ENCODE data around the gene CSMD2.

Gene CSMD2

DNA sequence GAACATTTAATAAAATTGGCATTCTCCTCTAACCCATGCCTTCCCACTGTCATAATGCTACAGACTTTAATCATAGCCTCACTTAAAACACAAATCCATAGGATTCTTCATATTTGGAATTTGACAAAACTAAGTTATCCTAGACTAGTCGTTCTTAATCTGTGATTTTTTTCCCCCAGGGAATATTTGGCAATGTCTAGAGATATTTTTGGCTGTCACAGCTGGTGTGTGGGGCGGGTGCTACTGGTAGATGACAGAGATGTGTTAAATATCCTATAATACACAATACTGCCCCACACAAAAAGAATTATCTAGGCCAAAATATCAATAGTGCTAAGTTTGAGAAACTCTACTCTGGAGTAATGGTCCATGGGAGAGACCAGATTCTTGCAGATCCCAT, 396.9 kb downstream of the CSMD2 start:
- no peak for DNase-seq (ENCODE audit: low read depth in 1 of 2, low spot score in 1 of 2)

DNA sequence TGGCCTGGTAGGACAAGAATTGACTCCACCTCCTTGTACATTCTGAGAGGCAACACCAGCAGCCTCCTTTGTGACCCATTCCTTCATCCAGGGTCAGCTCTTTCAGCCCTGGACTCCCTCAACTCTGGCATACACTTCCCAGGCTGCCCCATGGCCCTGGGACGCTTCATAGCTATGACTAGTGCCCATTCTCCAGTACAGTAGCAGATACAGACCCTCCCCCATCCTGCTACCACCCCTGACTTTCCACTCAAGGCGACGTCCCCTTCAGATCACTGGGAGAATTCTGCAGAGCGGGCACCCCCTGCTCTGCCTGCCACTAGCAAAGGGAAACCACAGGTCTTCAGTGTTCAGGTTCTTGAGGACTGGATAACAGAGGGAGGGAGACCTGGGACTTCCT, 400.9 kb downstream of the CSMD2 start:
- DNase-seq (ENCODE audit: low read depth in 1 of 2, low spot score in 1 of 2): no peak

DNA sequence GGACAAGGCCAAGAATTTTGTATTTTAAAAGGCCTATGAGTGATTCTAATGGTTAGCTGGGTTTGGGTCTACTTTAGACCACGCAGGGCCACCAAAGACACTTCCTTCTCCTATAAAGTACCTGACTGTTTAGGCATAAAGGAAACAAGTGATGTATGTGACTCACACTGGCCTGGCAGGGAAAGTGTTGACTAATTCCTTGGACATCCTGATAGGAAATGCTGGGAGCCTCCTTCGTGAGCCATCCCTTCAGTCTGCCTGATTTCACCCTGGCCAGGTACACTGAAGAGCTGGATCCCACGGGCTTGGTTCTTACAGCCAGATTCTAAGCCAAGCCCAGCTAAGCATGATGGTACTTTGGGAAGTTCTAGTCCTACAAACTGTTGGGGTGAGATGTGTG, 401.6 kb downstream of the CSMD2 start:
- DNase-seq (ENCODE audit: low read depth in 1 of 2, low spot score in 1 of 2): no peak

DNA sequence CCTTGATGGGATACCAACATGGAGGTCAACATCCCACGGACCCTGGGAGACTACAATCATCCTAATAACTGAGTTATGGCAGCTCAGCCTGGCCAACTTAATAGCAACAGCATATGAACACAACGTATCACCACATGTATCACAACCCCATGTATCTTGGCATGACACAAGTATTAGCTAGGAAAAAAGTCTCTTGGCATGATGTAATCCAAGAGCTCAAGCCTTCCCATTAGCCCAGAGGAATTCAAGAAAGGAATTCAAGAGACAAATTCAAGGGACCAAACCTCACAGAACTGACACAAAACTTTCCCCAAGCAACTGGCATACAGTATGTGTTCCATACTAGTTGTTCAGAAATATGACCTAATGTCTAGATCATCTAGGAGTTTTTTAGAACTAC, 402.1 kb downstream of the CSMD2 start:
- DNase-seq (ENCODE audit: low read depth in 1 of 2, low spot score in 1 of 2): no peak

DNA sequence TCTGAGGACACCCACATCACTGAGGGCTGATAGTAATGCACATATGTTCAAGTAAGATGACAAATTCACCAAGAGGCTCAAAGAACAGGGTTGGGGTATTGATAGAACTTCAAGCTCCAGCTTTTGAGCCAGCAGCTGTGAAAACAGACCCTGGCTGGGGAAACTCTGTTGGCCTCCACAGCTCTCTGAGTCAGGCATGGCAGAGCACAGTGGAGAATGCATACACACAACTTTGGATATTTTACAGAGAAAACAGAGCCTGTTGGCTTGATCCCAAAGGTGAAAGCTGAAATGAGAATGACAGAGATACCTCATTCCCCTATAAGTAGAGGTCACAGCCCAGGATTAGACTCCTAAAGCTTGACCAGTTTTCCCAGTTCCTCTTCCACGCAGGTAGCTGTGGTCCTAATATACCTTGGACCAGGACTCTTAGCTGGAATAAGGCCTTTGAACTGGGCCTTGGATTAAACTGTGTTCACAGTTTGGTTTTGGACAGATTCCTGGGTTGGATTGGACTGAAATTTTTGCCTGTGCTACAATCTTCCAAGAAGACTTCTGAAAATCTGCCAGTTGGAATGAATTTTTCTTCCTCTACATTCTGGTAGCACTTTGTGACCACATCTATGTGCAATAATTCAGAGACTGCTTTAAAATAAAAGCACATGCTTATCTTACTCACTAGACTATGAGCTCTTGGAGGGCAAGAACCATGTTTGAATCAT, 402.8 kb downstream of the CSMD2 start:
- no peak for DNase-seq (ENCODE audit: low read depth in 1 of 2, low spot score in 1 of 2)

DNA sequence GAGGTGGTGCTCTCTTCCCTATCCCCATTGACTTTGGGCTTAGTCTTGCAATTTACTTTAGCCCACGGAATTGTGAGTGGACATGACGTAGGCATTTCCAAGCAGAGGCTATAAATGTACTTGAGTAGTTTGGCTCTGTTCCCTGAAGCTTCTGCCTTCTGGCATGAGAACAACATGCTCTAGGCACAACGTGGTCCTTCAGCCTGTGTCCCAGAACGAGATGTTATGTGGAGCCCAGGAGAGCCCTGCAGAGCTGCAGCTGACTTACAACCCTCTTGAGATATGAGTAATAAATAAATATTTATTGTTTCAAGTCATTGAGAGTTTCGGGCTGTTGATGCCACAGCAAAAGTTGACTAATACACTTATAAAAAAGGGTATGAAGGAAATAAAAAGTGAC, 406.3 kb downstream of the CSMD2 start:
- DNase-seq (ENCODE audit: low read depth in 1 of 2, low spot score in 1 of 2): no peak

DNA sequence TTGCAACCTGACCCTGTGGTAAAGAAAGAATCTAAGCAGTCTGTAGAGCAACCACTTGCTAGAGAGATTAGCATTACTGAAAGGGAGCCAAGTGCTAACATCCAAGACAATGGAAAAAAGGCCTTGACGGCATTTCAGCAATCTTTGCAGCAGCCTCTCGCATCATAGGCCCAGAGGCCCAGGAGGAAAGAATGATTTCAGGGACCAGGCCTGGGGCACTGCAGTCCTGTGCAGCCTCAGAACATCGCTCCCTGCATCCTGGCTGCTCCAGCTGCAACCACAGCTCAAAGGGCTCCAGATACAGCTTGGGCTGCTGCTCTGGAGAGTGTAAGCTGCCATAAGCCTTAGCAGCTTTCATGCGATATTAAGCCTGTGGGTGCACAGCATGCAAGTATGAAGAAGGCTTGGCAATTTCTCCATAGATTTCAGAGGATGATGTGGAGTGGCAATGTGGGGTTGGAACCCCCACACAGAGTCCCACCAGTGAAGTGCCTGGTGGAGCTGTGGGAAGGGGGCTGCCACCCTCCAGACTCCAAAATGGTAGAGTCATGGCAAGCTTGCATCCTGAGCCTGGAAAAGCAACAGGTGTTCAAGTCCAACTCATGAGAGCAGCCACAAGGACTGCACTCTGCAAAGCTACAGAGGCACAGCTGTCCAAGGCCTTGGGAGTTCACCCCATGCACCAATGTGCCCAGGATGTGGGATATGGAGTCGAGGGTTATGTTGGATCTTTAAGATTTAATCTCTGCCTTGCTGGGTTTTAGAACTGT, 411.8 kb downstream of the CSMD2 start:
- no peak for DNase-seq (ENCODE audit: low read depth in 1 of 2, low spot score in 1 of 2)

DNA sequence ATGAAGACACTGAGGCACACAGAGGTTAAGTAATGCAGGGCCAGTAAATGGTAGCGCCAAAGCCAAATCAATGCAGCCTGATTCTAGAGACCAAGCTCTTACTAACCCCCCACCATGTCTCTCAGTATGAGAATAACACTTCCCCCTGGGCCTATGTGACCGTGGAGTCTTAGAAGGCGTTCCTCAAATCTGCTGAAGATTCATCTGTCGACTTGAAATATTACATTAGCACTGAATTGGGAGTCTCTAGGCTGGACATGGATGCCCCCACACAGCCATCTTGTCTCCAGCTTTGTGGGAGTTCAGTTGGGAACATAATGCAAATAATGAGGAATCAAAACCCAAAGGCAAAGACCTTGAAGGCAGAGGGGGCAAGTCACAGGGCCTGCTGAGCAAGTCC, 419.1 kb downstream of the CSMD2 start:
- no peak for DNase-seq (ENCODE audit: low read depth in 1 of 2, low spot score in 1 of 2)

DNA sequence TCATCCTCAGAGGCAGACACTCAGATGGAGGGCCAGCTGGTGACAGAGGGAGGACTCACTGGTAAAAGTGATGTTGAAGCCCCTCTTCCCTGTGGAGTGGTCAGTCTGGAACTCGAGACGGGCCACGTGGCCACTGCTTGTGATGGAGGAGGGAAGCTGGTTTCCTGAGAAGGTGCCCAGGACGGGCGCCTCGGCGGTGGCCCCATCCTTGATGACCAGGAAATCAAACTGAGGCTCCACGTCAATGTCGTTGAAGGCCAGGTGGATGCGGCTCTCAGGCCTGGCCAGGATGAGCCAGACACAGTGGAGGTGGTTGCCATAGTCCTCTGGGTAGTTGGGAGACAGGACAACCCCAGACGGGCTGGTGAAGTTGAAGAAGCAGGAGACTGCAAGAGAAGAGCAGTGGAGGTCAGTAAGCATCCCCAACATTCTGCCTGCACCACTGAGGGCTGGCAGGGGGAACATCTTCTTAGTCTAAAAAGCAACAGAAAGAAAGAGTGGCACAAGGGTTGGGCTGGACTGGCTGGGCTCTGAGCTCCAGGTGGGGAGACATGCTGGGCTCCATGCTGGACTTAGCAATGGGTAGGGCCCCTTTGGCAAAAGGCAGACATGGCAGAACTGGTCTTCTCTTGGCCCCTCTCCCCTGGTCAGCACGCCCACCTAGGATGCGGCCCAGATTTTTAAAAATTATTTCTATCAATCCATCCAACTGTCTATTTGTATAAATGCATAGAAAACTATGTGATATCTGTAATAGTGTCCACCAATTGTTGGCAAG, 421.6 kb downstream of the CSMD2 start:
- no peak for DNase-seq (ENCODE audit: low read depth in 1 of 2, low spot score in 1 of 2)

DNA sequence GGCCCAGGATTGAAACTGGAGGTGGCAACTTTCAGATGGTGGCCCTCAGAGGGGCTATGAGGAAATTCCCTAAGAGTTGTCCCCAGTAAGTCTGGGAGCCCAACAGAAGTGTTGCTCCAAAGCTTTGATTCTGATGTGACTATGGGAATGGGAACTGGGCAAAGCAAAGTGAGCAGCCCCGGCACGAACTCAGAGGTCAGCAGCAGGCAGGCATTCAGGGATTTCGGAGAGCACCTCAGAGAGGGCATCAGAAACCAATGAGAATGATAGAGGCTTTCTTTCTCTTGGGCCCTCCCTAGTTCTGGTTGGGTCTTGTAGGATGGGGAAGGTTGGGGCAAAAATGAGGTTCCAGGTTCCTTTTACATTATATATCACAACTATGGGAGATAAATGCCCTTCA, 422.4 kb downstream of the CSMD2 start:
- no peak for DNase-seq (ENCODE audit: low read depth in 1 of 2, low spot score in 1 of 2)

DNA sequence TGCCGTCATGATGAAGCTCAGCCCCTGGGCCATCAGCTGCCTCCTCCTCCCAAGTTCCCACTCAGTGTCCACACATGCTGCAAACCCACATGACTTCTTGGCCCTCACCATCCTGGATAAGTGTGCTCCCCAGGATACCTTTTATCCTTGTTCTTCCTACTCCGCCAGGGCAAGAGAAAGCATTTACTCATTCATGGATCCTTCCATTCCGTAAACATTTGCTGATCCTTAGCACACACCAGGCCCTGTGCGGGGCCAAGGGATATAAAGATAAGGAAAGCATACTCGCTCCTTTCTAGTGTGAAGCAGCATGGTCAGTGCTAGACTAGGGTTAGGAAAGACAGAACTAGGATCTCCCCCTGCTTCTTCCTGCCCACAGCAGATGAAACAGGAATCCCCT, 423.3 kb downstream of the CSMD2 start:
- no peak for DNase-seq (ENCODE audit: low read depth in 1 of 2, low spot score in 1 of 2)

DNA sequence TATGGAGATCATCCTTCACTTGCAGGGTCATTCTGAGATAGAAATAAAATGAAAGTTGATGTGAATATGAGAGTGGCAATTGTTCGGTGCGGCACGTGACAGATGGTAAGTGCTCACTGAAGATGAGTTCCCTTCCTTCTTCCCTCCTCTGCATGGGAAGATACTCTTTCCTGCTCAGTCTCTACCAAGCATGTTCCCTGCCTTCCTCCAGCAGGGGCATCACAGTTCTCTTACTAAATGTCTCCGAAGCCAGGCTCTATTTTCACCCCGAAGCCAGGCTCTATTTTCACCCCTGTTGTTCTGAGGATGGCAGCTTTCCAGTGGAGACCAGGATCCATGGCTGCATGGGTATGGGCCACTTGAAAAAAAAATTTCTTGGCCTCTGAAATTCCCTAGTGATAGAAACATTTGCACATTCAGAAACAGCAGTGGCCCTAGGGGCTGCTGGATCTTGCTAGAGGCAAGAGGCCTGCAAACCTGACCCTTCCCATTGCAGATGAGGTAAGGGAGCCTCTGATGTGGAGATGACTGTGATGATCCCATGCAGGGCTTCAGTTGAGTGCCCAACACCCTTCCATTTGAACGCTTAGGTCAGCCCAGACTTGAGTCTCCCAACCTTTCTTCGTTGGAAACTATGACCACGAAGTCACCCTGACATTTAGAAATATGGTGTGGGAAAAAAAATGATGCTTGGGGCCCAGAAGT, 424.8 kb downstream of the CSMD2 start:
- DNase-seq (ENCODE audit: low read depth in 1 of 2, low spot score in 1 of 2): no peak

DNA sequence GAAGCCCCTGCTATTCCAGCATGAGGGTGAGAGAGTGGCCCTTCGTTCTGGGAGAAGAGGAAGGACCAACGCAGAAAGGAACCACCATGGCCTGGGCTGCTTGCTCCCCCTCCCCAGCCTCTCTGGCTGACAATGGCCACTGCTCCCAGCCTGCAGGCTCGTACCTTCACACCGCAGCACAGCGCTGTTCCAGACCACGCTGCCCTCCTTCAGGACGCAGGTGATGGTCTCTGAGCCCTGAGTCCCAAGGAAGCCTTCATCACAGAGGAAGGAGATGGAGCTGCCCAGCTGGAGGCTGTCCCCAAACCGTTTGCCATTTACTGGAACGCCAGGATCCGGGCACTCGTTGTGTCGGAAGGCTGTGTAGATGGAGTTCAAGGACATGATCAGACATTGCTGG, 426.1 kb downstream of the CSMD2 start:
- no peak for DNase-seq (ENCODE audit: low read depth in 1 of 2, low spot score in 1 of 2)

DNA sequence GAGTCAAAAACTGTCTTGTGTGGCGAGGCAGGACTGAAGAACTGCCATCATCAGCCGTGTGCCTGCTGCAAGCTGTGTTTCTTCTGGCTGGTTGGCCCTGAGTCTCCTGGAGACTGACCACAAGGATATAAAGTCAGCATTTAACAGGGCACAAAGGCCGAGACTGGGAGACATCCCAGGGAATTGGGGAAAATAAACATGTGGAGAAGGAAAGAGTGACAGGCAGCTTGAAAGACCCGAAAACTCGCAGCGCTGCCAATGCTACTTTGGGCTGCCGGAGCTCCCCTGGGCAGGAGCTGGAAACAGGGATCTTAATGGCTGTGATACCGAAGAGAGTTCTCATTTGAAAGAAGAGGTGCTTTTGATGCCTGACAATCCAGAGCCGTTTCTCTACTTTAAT, 426.5 kb downstream of the CSMD2 start:
- no peak for DNase-seq (ENCODE audit: low read depth in 1 of 2, low spot score in 1 of 2)

DNA sequence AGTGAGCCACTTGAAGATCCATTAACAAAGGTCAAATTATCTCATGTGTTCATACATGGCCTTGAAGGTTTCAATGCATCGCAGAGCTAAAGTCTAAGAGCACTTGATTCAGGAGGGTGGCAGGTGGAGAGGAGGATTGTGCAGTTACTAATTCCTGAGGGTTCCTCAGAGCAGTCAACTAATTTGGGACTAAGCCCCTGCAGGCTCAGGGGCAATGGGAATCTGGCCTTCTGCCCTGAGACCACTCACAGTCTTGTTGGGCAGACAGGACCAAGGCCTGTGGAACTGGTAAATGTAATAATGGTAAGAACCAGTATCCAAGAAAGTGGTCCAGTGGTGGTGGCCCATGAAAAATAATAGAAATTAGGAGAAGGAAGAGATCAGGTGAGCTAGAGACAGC, 428.5 kb downstream of the CSMD2 start:
- no peak for DNase-seq (ENCODE audit: low read depth in 1 of 2, low spot score in 1 of 2)

DNA sequence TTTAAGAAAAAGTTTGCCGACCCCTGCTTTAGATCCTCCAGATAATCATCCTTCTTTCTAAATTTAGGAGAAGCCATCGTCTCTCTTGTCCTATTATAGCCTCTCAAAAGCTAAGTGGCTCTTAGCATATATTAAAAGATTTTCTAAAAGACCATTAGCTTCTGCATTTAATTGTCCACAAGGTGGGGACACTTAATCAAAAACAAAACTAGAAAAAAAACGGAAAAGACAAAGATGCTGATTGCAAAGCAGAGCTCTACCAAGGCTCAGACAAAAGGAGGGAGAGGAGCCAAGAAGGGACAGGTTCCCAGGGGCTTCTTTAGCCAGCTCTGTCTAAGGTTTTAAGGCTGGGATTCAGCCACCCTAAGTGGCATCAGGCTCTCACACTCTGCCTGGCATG, 429.4 kb downstream of the CSMD2 start:
- DNase-seq (ENCODE audit: low read depth in 1 of 2, low spot score in 1 of 2): no peak

DNA sequence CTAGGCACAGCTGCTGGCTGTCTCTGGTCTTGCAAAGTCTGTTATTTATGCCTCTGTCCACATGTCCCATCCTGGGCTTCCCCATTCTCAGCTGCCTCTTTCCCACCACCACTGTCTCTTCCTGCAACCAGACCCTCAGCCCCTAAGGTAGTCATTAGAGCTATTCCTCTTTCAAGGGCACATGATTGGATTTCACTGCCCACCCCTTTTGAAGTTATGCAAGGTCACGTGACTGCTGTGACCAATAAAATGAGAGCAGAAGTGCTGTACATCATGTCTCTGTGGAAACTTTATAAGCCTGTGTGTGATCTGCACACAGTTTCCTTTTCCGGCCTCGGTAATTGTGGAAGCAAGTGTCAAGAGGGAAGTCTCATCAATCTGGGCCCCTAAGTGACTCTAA, 437.7 kb downstream of the CSMD2 start:
- no peak for DNase-seq (ENCODE audit: low read depth in 1 of 2, low spot score in 1 of 2)

DNA sequence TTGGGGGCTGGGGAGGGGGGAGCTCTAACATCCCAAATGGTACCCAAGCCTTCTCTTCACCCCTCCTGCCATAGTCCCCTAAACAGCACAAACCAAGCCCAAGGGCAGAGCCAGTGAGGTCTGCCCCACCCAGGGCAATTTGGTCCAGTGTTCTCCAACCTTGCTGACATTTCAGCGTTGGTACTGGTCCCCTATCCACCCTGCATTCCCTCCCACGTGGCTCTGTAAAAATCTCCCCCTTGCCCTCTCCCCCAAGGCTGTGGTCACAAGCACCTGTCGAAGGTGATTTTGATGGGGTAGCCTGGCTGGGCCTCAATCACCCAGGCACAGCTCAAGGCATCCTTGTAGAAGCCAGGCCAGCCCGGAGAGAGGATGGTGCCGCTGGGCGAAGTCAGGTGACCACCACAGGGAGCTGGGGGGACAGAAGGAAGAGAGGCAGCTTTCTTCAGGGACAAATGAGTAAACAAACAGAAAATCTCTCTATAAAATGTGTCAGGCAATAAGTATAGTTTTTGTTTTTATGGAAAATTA, 438.7 kb downstream of the CSMD2 start:
- no peak for DNase-seq (ENCODE audit: low read depth in 1 of 2, low spot score in 1 of 2)

DNA sequence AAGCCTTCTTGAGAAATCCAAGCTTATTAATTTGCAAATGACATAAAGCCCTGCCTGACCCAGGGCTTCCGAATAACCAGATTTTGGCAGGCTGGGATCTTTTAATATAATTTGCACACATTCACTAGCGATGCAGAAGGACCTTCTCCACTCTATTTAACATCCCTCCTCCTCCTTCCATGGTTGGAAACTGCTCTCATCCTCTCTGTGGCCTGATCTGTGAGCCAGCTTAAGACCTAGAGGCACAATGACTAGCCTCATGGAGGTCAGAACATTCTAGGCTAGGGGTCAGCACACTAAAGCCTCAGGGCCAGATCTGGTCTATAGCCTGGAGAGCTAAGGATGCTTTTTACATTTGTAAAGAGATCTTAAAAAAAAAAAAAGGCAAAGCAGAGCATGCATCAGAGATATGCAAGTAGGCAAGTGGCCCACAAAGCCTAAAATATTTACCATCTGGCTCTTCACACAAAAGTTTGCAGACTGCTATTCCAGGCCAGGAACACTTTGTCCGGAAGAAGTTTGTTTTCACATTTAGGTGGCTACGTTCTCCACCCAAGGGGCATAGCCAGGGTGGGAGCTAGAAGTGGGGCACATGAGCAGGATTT, 439.4 kb downstream of the CSMD2 start:
- no peak for DNase-seq (ENCODE audit: low read depth in 1 of 2, low spot score in 1 of 2)

DNA sequence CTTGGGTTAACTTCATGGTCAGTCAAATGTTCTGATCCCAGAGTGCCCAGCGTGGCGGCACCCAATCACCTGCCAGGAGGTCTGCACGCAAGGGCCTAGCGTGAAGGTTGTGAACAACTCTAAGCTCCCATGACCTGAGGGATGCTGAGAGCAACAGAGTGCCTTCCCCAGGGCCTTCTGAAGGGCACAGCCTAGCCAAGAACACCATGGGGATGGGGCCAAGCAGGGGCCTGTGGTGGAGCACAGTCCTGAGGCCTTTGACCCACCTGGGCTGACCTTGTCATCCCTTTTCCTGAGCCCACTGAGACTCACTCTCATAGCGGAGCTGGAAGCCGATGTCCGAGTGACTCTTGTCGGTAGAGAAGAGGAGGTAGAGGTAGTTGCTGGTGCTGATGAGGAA, 440.0 kb downstream of the CSMD2 start:
- no peak for DNase-seq (ENCODE audit: low read depth in 1 of 2, low spot score in 1 of 2)

DNA sequence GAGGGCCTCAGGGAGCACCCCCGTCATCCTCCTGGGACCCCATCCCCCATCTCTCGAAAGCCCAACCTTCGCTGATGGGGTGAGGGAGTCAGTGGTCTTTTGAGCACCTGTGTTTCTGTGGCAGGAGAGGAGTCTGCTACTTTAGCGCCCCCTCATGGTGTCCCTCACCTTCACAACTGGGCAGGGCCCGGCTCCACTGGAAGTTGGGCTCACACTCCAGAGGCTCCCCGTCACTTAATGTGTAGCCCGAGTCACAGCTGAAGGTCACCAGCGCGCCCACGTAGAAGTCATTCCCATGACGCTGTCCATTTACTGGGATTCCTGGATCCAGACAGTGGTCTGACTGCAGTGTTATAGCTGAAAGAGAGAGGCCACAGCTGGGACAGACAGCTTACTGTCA, 440.7 kb downstream of the CSMD2 start:
- no peak for DNase-seq (ENCODE audit: low read depth in 1 of 2, low spot score in 1 of 2)

All from activated CD4-positive, alpha-beta T cell treated with anti-CD3 and anti-CD28 coated beads, Interleukin-2, amount 50 U/mL, for 24 hours (primary cell).